ENCODE results near the gene IQCK. TPM values are rescaled to one million over a fixed set of nuclear protein-coding genes. Genes with fewer than 3 reads are reported as not detected.

The IQCK gene
- total and polyA plus RNA-seq, 12 donors, result 8.2 to 35.2 (median 14.9) TPM

DNA sequence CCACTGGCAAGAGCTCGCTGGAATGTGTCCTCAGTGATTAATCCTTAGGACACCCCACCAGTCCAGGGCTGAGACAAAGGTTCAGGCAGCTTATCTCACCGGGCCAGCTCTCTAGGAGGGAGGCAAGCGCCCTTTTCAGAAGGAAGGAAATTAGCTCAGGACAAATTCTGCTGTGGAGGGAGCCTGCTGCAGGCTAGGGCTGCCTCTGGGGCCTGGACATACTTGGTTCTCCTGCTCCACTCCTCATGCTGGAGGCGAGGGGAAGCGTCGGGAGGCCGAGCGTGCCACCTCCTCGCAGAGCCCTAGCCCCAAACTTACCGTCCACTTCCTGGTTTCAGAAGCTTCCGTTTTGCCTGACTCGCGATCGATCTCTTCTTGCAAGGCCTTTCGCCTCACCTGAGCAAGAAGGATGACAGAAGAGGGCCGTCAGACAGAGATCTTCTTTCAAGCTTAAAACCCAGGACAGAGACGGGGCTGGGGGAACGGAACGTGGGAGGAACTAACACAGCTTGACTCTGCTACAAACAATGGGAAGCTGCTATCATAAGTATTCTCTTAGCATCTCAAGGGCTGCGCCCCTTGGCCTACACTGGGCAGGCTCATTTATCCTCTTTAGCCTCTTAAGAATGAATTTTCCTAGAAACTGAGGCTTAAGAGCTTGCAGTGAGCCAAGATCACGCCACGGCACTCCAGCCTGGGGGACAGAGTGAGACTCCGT lies 7.7 kb upstream of the IQCK start:
- H3K27ac ChIP-seq, result no peak overlapping the region
- H3K4me1 ChIP-seq (replicated peaks in 1 of 2), result no peaks in the 10 kb centered on the region
- TF ChIP-seq CTCF (IDR thresholded peaks at IDR 0.05) (no peak), POLR2A (IDR thresholded peaks at IDR 0.05) (no peak)
- no peaks in the 10 kb centered on the region for H3K27me3 ChIP-seq
- no peak for DNase-seq
- no peak overlapping the region for H3K4me3 ChIP-seq
- peaks cover 0 to 13% of the 10 kb centered on the region in 2 donors for H3K36me3 ChIP-seq (replicated peaks in 1 of 2)
- WGBS, 4 donors, result 84 to 90% (median 87%) methylated on average over 23 of the region's 23 CpGs
- H3K9me3 ChIP-seq (replicated peaks in 1 of 3), result no peaks in the 10 kb centered on the region
- intact Hi-C loops (cut with DNase I), result no loop called here

DNA sequence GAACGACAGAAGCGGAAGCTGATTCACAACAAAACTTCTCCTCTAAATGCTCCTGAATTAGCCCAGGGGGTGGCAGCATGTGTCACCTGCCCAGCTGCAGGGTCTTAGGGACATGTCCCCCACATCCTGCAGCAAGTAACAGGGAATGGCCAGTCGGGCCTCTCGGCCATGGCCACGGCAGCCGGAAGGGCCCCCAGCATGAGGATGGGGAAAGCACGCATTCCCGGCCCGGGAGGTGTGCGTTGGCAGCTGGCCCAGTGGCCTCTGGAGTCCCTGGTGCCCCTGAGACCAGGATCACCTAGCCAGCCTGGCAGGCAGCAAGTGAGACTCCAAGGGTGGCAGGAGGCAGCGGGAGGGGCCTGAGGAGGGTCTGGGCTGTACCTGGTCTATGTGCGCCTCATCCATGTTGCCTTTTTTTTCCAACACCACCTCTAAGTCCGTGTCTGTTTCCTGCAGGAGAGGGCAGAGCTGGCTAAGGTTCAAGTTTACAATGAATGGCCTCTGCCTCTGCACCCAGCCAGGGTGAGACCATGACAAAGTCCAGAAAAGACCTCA lies 7.0 kb upstream of the IQCK start:
- TF ChIP-seq CTCF (IDR thresholded peaks at IDR 0.05) (no peak), POLR2A (IDR thresholded peaks at IDR 0.05) (no peak)
- H3K9me3 ChIP-seq (replicated peaks in 1 of 3), result no peaks in the 10 kb centered on the region
- 73 to 88% (median 81%) methylated on average over 11 to 13 of the region's 13 CpGs for WGBS, 4 donors
- H3K36me3 ChIP-seq (replicated peaks in 1 of 2), result peaks cover 0 to 10% of the 10 kb centered on the region in 2 donors
- H3K27ac ChIP-seq, result no peak overlapping the region
- H3K4me3 ChIP-seq, result no peak overlapping the region
- intact Hi-C loops (cut with DNase I), result no loop called here
- H3K4me1 ChIP-seq (replicated peaks in 1 of 2), result no peaks in the 10 kb centered on the region
- H3K27me3 ChIP-seq, result no peaks in the 10 kb centered on the region
- no peak for DNase-seq

DNA sequence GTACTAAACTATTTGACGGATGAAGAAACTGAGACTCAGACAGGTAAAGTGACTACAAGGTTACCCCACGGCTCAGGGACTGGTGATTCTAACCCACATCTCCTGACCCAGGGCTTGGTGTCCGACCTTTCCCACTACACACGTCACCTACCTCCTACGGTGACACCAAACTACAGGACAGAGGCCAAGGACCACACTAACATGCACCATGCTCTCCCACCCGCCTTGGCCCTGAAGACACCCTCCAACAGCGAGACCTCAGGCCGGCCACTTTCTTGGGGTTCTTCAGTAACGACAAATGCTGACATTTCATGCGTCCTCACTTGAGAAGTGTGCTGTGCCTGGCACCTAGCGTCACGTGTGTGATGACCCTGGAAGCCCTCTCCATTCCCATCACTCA lies 6.4 kb upstream of the IQCK start:
- Histone ChIP-seq H3K36me3 (replicated peaks in 1 of 2) (peaks cover 0 to 10% of the 10 kb centered on the region in 2 donors), H3K27me3 (no peaks in the 10 kb centered on the region), H3K9me3 (replicated peaks in 1 of 3) (no peaks in the 10 kb centered on the region), H3K27ac (no peak overlapping the region), H3K4me1 (replicated peaks in 1 of 2) (peaks cover 0 to 3% of the 10 kb centered on the region in 2 donors), H3K4me3 (no peak overlapping the region)
- no peak for DNase-seq
- TF ChIP-seq CTCF (IDR thresholded peaks at IDR 0.05), result no peak
- TF ChIP-seq POLR2A (IDR thresholded peaks at IDR 0.05), result no peak
- intact Hi-C loops (cut with DNase I), result no loop called here
- WGBS, 4 donors, result 93 to 98% (median 96%) methylated on average over 8 to 12 of the region's 12 CpGs

GRCh38 chr16:19712418-19713058 lies 5.5 kb upstream of the IQCK start:
- Histone ChIP-seq H3K4me1 (replicated peaks in 1 of 2) (peaks cover 6 to 12% of the 10 kb centered on the region in 2 donors), H3K27ac (no peak overlapping the region), H3K9me3 (replicated peaks in 1 of 3) (no peaks in the 10 kb centered on the region), H3K36me3 (replicated peaks in 1 of 2) (peaks cover 0 to 10% of the 10 kb centered on the region in 2 donors), H3K27me3 (no peaks in the 10 kb centered on the region), H3K4me3 (no peak overlapping the region)
- no peak for TF ChIP-seq POLR2A (IDR thresholded peaks at IDR 0.05)
- intact Hi-C loops (cut with DNase I), result no loop called here
- 92 to 97% (median 96%) methylated on average over 5 to 11 of the region's 11 CpGs for WGBS, 4 donors
- DNase-seq, result no peak
